GM19463 (cell line): ENCODE results near the gene AHSG.
A peak's percentile ranks its signal among the peaks of the same experiment; 100 is the strongest.
"Not testable (repeated sequence)": the region's sequence is repeated elsewhere in the genome, so short reads cannot be mapped to it uniquely, and the experiment has no call there.

Experiments used
- ATAC-seq: cut with Tn5 transposase; IDR thresholded peaks from one replicate; pipeline ENCODE4 v1.9.1; 2021; ENCODE audit warnings: mild to moderate bottlenecking, moderate library complexity; ENCODE audit not compliant: unreplicated experiment

AHSG gene, protein sequence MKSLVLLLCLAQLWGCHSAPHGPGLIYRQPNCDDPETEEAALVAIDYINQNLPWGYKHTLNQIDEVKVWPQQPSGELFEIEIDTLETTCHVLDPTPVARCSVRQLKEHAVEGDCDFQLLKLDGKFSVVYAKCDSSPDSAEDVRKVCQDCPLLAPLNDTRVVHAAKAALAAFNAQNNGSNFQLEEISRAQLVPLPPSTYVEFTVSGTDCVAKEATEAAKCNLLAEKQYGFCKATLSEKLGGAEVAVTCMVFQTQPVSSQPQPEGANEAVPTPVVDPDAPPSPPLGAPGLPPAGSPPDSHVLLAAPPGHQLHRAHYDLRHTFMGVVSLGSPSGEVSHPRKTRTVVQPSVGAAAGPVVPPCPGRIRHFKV

DNA sequence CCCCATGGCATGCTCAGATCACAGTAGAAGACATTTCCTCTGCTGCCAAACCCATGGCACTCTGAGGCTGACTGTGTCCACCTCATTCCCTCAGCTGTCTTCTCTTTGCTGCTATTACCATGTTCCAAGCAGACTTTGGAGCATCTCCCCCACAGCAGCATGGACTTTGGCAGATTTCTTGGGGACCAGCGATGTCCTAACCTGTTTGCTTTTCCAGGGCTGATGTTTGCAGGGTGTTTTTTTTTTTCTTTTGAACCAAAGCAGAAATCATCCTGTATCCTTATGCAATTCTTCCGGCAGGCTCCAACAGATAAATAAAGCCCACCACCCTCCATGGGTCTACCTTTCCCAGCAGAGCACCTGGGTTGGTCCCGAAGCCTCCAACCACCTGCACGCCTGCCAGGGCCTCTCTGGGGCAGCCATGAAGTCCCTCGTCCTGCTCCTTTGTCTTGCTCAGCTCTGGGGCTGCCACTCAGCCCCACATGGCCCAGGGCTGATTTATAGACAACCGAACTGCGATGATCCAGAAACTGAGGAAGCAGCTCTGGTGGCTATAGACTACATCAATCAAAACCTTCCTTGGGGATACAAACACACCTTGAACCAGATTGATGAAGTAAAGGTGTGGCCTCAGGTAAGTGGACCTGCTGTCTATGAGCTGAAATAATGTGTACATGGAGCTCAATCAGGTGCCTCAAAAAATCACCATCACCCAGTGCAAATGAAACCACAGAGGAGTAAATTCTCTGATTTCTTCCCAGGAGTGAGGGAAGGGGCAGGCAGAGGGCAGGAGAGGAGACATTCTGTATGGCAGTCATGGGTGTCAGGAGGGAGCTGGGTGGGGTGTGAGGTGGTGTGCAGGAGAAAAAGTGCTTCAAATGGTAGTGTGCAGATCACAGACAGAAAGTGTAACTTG, at the start of gene AHSG:
TSS of gene AHSG (plus strand) at position 340 of the 916 bp plus-strand sequence. CDS start at position 422, 82 bp downstream.
- no peak for ATAC-seq

DNA sequence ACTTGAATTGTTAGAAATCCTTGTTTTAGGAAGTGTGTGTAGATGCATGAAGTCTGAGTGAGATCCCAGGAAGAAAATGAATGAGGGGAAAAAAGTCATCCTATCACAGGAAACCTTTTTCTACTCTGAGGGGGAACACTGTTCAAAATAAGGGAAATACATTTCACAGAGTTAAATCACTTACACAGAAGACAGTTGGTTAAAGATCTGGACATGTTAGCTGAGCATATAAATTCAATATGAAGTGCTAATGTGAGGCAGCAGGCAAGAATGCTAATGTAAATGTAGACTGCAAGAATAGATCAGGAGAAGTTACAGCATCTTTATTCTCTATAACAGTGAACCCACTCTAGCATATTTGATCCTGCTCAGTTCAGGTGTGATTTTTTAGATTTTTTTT, 48.3 kb upstream of the AHSG start:
- ATAC-seq: no peak

DNA sequence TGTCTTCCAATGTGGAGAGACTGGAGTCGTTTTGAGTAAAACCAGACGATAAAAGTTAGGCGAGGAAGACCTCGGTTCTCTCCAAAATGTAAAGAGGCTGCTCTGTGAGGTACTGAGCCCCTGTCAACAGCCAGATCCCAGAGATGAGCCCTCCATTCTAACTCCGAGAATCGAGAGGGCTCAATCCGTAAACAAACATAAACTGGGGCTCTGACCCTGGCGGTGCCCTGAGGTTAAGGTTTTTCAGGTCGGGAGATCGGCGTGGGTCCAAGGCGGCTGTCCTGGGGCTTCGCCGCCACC, 46.1 kb upstream of the AHSG start:
- ATAC-seq: no peak

DNA sequence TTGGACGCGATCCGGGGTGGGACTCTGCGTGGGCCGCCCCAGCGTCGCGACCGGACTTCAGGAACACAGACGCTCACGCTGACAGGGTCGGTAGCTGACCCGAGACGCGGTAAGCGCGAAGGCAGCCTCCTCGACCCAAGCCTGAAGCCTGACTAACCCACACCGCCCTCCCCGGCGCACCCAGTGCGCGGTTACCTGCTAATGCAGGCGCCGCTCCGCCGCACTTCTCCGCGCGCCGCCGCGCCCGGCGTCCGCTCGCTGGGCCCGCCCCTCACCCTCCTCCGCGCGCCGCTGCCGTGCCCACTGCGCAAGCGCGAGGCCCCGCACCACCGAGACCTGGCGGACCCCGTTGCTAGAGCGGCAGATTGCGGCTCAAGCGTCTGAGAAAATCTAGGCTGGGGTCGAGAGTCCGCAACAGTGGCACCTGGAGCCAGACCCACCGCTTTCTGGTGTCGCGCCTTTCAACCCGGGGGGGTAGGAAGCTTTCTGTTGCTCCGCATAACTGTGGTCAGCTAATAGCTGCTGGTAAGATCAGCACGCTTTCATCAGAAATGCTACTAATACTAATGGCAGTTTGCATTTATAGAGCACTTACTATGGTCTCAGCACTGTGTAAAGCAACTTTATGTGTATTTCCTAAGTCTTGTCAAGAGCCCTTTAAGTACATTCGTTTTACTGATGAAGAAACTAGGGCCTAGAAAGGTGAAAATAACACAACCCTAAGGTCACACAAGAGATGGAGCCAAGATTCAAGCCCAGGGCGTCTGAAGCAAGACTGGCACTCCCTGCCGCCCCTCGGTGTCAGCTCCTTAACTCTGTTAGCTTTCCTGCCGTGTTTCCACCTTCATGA, 45.6 kb upstream of the AHSG start, which contains the start of gene TBCCD1:
TSS of gene TBCCD1 (minus strand) at position 268 of the 850 bp plus-strand sequence. CDS start 3,010 bp downstream, outside the sequence.
- peak; percentile 34 for ATAC-seq

DNA sequence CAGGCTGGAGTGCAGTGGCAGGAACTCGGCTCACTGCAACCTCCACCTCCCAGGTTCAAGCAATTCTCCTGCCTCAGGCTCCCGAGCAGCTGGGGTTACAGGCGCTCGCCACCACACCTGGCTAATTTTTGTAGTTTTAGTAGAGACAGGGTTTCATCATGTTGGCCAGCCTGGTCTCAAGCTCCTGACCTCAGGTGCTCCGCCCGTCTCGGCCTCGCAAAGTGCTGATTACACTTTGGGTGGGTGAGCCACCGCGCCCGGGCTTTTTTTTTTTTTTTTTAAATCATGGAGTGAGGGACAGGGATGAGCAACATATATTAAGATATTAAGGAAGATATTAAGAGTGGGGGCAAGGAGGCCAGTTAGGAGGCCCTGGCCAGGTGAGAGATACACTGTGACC, 43.5 kb upstream of the AHSG start:
- ATAC-seq: not testable (repeated sequence)

DNA sequence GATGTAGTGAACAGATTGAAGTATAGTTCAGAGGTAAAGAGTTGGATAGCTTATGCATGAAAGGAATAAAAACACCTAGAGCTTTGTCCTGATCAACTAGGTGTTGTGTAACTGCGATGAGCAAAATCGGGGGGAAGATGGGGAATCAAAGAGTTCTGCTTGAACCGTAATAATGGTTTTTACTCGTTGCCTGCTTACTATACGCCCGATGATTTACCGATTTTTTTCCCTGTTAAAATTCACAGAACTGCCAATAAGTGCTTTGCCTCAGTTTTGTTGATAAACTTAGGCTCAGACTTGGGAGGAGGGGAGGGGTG, 43.1 kb upstream of the AHSG start:
- no peak for ATAC-seq

DNA sequence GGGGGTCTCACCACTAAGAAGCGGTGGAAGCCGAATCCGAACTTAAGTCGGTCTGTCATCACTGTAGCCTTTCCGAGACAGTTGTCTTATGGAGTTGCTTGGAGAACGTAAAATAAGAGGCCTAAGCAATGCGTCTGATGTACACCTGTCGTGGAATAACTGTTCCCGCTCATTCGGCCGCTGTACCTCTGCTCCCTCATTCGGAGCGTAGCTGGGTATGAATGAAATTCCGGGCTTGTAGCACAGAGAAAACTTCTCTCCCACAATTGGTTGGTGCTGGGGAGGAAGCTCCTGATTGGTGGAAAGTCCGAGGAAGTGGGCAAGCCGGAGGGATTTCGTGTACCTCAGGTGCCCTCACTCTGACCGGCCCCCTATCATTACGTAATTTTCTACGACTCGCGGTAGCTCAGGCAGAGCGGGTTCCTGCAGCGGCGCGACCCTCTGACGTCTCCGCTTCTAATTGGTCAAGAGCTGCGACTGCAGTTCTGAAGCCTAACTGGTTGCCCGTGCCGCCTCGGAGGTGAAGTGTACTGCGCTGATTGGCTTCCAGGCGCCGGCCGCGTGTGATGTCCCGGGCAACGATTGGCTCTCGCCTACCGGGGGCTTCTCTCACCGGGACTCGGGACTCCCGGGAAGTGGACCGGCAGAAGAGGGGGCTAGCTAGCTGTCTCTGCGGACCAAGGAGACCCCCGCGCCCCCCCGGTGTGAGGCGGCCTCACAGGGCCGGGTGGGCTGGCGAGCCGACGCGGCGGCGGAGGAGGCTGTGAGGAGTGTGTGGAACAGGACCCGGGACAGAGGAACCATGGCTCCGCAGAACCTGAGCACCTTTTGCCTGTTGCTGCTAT, 42.5 kb upstream of the AHSG start, which contains the start of gene DNAJB11:
TSS of gene DNAJB11 (plus strand) at position 625 of the 845 bp plus-strand sequence. CDS start at position 803, 178 bp downstream.
- ATAC-seq: peak; percentile 89

DNA sequence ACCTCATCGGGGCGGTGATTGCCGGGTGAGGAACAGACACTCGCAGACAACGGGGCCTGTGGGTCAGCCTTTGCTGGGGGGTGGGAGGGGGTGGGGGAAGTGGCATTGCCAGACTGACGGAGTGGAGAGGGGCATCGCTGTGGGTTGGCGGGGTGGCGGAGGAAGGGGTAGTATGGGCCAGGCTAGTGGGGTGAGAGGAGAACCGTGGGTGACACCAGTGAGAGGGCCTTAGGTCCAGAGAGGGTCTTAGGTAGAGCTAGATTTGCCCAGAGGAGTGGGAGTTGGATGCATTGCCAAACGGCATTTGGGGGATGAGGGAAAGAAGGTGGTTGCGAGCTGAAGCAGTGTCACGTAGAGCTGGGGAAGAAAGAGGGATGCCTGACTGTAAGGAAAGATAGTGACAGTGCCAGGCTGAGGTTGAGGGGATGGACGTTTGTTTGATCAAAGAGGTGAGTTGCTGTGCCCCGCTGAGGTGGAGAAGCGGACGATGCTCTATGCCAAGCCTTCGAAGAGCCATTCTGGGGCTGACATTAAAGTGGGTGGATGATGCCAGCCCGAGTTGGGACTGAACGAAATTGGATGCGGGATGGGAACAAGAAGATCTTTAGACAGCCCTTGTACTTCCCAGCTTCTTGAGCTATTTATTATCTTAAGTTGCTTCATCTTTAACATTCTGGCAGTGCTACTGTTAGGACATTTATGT, 41.8 kb upstream of the AHSG start:
- no peak for ATAC-seq

DNA sequence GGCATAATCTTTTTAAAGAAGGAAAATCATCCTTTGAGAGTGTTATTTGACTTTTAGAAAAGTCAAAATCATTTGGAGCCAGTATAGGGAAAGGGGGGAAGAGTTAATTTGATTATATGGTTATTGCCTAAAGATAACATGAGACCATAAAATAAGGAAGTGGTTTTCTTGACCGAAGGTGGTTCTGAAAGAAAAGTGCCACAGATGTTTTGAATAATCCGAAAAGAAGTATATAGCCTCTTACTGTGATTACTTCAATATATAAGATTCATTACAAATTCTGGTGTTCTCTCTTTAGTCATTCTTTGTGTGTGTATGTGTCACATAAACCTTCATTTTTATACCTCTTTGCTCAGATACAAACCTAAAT, 41.2 kb upstream of the AHSG start:
- ATAC-seq: no peak

DNA sequence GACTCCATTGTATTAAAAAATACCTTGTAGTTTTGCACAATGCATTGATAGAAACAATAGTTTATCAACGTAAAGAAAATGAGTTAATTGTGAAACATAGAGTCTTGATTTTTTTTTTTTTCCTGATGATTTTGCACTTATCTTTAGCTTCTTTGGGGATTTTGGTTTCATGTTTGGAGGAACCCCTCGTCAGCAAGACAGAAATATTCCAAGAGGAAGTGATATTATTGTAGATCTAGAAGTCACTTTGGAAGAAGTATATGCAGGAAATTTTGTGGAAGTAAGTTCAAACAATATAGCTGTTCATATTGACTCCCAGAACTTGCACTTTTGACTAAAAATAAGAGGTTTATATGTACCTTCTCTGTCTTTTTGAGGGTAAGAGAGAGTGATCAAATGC, 35.3 kb upstream of the AHSG start:
- ATAC-seq: no peak

DNA sequence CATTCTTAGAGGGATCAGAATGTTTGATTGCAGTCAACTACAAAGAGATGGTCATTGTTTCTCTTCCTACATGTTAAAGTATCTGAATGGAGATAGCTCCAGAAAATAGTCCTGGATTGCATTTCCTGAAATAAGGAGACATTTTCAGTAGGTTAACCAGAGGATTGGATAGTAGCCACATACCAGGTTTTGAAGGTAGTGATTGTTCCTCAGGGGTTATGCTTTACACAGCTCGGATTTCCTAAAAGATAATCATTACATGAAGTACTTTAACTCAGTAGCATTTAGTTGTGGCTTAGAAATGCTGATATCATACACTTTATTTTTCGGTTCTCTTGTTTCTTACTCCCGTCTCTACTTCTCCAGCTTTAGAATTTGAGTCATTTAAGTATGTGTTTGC, 32.1 kb upstream of the AHSG start:
- no peak for ATAC-seq

DNA sequence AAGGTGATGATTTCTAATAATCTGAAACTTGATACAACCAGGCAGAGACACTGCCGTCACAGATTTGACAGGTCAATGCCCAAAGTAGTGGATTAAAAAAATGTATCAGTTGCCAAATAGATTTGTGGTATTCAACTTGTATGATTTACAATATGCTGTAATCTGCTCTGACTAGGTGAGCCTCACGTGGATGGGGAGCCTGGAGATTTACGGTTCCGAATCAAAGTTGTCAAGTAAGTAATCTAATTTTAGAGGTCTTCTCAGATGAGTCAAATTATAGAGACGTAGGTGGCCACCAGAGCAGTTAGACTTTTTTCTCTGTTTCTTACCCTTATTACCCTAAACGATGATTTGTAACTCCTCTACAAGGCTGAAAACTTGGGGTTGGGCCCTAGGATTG, 30.3 kb upstream of the AHSG start:
- ATAC-seq: no peak

DNA sequence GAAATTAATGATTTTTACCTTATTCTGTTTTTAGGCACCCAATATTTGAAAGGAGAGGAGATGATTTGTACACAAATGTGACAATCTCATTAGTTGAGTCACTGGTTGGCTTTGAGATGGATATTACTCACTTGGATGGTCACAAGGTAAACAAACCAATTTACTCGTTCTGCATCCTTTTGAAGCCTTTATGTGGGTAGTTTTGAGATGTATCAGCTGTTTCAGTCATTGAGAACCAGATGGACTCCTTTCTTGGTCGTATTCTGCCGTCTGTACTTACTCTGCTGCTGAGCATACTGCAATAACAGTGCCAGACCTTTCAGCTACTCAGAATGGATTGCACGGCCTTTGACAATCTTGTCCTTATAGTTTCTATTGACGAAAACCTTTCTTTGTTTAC, 29.0 kb upstream of the AHSG start:
- no peak for ATAC-seq

DNA sequence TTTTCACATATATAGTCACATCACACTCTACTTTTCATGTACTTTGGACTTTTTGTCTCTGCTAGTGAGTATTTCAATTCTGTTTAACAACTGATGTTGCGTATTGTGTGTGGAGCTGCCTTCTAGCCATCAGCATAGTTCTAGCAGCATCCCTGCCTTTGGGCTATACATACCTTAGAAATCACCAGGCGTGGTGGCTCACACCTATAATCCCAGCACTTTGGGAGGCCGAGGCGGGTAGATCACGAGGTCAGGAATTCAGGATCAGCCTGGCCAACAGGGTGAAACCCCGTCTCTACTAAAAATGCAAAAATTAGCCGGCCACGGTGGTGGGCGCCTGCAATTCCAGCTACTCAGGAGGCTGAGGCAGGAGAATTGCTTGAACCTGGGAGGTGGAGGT, 26.6 kb upstream of the AHSG start:
- ATAC-seq: not testable (repeated sequence)

DNA sequence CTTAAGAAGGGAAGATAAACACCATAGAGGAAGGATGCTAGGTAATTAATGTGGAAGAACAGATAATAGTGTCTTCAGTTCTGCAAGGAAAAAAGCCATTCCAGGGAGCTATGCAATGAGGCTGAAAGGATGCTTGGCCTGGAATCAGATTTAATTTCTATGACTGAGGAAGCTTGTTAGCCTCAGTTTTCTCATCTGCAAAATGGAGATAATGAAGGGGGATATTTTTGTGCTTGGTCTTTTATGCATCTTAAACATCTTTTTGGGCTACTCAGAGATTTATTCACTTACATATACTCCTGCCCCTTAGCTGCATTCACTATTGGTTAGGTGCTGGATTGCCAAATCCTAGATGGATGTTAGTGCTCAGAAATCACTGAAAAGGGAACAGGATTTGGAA, 25.7 kb upstream of the AHSG start:
- no peak for ATAC-seq

DNA sequence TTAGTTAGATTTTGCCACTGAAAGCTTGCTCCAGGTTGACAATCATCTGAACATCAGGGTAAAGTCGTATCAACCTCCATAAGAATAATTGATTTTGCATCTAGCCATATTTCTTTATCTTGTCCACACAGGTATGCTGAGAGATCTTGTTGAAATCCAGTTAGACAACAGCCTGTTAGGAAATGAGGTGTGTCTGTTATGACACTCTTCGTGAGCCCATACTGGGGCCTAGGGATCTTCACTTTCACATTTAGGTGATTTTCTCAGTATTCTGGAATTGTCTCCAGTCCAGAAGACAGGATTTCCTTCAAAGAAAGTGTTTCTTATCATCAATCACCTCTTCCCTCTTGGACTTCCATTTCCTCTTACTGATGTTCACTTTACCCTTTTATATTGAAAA, 24.2 kb upstream of the AHSG start:
- no peak for ATAC-seq

DNA sequence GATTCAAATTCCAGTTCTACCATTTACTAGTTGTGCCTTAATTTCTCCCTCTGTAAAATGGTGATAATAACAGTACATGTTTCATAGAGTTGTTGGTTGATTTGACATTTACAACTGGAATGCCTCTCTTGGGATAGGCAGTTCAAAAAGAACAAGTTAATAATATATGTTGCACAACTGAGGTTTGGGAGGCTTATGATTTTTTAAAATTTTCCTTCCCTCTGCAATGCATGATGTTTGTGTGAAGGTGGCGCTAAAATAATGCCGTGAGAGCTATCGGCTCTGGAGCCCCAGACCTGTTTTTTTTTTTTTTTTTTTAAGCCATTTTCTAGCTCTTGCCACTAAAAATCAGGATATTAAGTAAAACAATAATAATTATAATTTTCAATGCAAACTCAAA, 23.7 kb upstream of the AHSG start:
- ATAC-seq: no peak

DNA sequence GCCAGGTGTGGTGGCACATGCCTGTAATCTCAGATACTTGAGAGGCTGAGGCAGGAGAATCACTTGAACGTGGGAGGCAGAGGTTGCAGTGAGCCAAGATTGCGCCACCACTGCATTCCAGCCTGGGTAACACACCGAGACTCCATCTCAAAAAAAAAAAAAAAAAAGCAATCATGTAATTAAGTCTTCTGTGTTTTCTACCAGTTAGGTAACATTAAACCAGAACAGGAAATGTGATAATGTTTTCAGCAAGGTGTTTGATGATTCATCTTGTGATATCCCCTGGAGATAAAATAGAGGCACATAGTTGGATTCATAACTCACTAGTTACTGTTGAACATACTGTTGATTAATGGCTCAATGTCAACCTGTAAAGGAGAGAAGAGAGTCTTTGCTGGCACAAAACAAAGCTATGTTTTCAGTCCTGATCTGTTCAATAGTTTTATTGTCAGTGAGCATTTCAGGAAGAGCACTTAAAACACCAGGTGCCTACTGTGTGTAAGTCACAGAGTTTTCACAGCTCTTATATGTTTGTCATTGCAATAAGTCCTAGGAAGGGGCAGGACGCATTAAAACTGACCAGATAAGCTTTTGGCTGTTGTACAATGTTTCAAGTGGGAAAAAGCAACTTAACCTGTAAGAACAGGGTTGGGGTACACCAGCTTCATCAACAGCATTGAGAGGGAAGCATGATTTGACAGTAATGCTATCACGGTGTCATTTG, 22.8 kb upstream of the AHSG start:
- no peak for ATAC-seq
